GM19467 (cell line): ENCODE data around the gene CUBN.

Experiments
- ATAC-seq: cut with Tn5 transposase; IDR thresholded peaks from one replicate; pipeline ENCODE4 v1.9.1; 2021; ENCODE audit warnings: mild to moderate bottlenecking, moderate library complexity; ENCODE audit not compliant: unreplicated experiment

CUBN gene

GRCh38 chr10:16891375-16892313 is 238.0 kb downstream of the CUBN start:
- no peak for ATAC-seq

GRCh38 chr10:16890691-16891090 is 238.9 kb downstream of the CUBN start:
- no peak for ATAC-seq

GRCh38 chr10:16887565-16887964 is 242.0 kb downstream of the CUBN start:
- no peak for ATAC-seq

- ATAC-seq = no peak
Measured at GRCh38 chr10:16886031-16886430, 243.6 kb downstream of the CUBN start.

DNA sequence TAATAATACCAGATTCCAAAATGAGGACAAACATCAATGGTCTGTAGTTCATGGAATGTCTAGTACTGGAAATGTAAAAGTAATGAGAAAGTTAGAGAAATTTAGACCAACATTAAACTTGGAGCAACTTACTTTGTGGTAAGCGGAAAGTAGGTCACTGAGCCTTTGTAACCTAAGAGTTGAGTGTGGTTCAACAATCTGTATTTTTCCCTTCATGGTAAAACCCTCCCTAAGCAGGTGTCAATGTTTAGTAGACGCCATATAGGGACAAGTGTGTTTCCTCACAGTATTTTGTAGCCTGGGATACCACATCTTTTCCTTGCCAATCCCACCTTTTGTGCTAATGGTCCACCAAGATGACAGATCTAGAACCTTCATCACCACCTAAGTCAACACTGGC is 245.1 kb downstream of the CUBN start:
- ATAC-seq = no peak

DNA sequence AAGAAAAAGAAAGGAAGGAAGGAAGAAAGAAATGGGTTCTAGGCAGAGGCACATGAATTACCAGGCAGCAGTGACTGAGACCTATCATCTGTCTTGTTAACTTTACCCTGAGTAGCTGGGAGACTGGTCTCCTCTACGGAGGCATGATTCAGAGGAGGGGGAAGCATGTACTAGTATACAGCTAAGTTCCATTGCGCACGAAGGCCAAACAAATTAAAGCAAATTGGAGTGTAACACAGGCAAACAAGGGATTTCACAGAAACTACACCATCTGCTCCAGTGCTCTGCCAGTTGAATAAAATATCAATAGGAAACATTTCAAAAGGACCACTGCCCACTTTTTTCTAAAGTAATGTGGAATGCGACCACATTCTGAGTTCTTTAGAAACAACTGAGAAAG is 246.5 kb downstream of the CUBN start:
- ATAC-seq = no peak

GRCh38 chr10:16870331-16870730 is 259.3 kb downstream of the CUBN start:
- ATAC-seq = no peak

- no peak for ATAC-seq
Measured at GRCh38 chr10:16867990-16868389, 261.6 kb downstream of the CUBN start.

- ATAC-seq = no peak
Measured at GRCh38 chr10:16867556-16867955, 262.1 kb downstream of the CUBN start.

- no peak for ATAC-seq
Measured at GRCh38 chr10:16866541-16867275, 262.9 kb downstream of the CUBN start.

DNA sequence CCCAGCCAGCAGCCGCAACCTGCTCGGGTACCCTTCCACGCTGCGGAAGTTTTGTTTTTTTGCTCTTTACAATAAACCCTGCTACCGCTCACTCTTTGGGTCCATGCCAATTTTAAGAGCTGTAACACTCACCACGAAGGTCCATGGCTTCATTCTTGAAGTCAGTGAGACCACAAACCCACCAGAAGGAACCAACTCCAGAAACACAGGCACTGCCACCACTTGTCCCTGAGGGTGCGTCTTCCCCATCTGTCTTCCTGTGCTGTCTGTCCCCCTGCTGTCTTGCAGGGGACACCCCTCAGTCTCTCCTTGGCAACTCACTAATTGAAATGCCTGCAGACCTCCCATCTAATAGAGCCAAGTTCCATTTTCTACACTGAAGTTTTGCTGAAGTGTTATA is 263.8 kb downstream of the CUBN start:
- no peak for ATAC-seq

DNA sequence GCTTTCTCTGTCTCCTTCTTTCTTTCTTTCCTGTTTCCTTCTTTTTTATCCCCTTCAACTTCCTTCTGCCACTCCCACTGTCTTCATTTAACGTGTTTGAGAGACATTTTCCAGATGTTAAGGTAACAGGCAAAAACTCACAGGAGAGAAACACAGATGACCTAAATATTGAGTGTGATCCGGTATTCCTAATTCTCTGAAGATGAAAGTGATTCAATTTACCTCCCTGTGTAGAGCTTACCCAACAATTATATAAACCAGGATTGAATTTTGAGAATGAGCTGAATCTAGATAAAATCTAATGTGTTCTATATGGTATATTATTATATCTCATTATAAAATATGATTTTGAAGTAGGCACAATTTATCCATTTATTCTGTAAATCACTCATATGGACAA is 265.8 kb downstream of the CUBN start:
- no peak for ATAC-seq

DNA sequence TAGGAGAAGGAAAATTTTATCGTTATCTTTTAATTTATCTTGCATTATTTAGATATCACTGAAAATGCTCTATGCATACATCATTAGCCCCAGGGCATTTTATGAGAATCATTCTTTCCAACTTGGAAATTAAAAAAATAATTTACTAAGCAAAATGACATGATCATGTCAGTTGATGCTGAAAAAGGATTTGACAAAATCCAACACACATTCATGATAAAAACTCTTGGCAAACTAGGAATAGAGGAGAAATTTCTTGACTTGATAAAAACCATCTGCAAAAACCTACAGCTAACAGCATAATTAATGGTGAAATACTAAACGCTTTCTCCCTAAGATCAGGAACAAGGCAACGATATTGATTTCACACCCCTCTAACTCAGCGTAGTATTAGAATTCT is 272.2 kb downstream of the CUBN start:
- no peak for ATAC-seq

DNA sequence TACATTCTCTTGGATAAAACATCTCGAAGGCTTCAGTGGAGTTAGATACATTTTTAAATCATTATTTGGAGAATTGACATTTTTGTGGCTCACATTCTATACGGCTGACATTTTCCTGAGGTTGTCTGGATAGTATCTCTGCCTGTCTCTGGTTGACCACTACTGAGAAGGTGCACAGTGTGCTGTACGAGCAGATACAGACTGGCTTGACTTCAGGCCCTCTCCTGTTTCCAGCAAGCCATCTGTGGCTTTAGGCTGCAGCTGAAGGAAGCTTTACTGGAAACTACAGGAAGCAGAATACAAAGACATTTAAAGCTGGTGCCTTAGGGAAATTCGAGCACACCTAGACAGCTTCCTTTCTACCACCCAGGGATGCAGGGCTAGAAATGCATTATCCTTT is 273.0 kb downstream of the CUBN start:
- ATAC-seq = no peak

DNA sequence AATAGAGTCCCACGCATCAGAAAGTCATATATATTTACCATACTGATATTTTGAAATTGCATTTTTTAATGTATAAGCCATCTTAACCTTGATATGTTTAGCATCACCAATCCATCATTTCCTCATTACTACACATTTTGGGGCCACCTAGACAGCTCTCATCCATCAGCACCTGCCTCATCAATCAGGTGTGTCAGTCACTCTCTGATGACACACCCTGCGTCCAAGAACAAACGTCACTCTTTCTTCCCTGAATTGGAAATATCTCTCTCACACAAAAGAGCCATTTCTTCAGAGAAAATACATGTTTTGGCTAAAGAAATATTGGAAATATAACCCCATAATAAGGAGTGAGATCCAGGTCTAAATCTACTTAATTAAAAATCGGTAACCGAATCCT is 273.5 kb downstream of the CUBN start:
- ATAC-seq = no peak

- no peak for ATAC-seq
Measured at GRCh38 chr10:16854623-16855022, 275.0 kb downstream of the CUBN start.

DNA sequence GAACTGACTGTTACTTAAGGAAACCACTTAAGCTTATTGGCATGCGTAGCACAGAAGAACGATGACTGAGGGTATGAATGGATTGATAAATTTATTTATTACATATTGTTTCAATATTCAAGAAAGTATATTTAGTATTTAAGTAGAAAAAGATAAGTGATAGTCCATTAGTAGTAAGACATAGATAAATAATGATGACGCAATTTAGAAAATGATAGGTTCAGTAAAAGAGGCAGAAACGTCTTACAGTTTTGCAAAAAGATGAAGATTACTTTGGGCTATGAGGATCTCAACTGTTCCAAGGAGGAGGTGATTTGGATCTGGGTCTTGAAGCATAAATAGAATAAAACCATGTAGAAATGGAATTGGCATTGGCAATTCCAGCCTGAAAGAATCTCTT is 275.8 kb downstream of the CUBN start:
- no peak for ATAC-seq

GRCh38 chr10:16853201-16853600 is 276.4 kb downstream of the CUBN start:
- no peak for ATAC-seq

- ATAC-seq = no peak
Measured at GRCh38 chr10:16852624-16853023, 277.0 kb downstream of the CUBN start.

DNA sequence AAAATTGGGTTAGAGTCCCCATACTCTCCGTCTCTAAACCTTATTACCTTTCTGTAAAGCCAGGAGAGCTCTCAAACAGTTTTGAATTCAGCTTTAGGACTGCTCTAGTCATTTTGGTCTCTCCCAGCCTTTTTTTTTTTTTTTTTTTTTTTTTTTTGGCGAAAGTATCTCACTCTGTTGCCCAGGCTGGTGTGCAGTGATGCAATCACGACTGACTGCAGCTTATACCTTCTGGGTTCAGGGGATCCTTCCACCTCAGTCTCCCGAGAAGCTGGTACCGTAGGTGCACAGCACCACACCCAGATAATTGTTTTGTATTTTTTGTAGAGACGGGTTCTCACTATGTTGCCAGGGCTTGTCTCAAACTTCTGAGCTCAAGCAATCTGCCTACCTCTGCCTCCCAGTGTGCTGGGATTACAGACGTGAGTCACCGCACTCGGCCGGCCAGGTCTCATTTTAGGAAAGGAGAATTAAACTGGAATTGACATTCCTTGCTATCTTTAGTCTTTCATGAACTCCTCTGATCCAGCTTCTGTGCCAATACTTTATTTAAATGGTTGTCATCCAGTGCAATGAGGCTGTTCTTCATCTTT is 281.0 kb downstream of the CUBN start:
- ATAC-seq = no peak

DNA sequence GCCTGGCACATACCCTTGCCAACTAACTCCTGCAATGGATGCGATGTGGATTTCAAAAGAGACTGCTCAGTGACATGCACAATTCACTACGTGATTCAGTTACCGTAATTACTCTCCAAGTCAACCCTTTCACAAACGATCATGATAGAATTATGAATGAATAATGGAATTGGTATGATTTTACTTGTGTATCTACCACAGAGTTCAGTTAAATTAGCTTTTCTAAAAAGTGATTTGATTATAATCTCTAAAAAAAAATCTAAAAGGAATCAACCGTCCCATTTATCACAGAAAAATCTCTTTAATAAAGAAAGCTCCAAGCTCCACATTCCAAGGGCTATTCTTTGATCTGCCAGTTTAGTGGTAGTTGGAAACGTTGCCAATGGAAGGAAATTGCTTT is 282.0 kb downstream of the CUBN start:
- ATAC-seq = no peak

- ATAC-seq = no peak
Measured at GRCh38 chr10:16845248-16845647, 284.4 kb downstream of the CUBN start.
